HEK293 (cell line): ENCODE results near the gene USE1.

Experiments
- CTCF ChIA-PET: fragments of 350-600 bp; formaldehyde crosslinking; extraction: SDS; loops from one replicate; lab custom pipeline; 2021; ENCODE audit warnings: antibody characterized with exemption; lab: Yijun Ruan, JAX
- POLR2A ChIA-PET: fragments of 300-600 bp; formaldehyde crosslinking; extraction: SDS; loops from one replicate; lab custom pipeline; 2020; ENCODE audit warnings: antibody characterized with exemption, inconsistent platforms; lab: Yijun Ruan, JAX
- H3K27ac ChIP-seq: fragments of 200-500 bp; sonication (Bioruptor generic); 2 replicates; pipeline ENCODE4 v1.5.1; 2014; ENCODE audit warnings: low read depth, low read length, control low read depth, inconsistent platforms; ENCODE audit errors: extremely low read depth
- H3K36me3 ChIP-seq, 2 experiments: fragments of 200-500 bp in 1 of 2; sonication (Bioruptor generic) in 1 of 2; 1 replicate in 1 of 2; 2 replicates in 1 of 2; pipeline ENCODE4 v1.5.1; 2014 to 2017; ENCODE audit warnings: inconsistent platforms in 2 of 2, low read length in 2 of 2; ENCODE audit not compliant: control insufficient read depth in 2 of 2, insufficient read depth in 1 of 2
- H3K4me1 ChIP-seq: fragments of 200-500 bp; sonication (Bioruptor generic); 2 replicates; pipeline ENCODE4 v1.5.1; 2014; ENCODE audit warnings: mild to moderate bottlenecking, low read length, inconsistent platforms; ENCODE audit not compliant: control insufficient read depth, insufficient read depth
- H3K4me3 ChIP-seq: 2 replicates; pipeline ENCODE4 v1.5.1; 2011; ENCODE audit warnings: low read depth, mild to moderate bottlenecking, control low read depth, low read length, moderate library complexity
- H3K9me3 ChIP-seq: fragments of 200-500 bp; sonication (Bioruptor generic); 2 replicates; pipeline ENCODE4 v1.5.1; 2014; ENCODE audit warnings: low read depth, low read length, inconsistent platforms; ENCODE audit not compliant: control insufficient read depth, insufficient read depth
- BCL11B ChIP-seq: fragments of 450-650 bp; formaldehyde crosslinking; IDR thresholded peaks from 2 replicates; pipeline ENCODE4 v1.5.1; 2016; ENCODE audit warnings: low read depth, missing biosample characterization, missing genetic modification characterization
- IKZF3 ChIP-seq: fragments of 450-650 bp; IDR thresholded peaks from 2 replicates; pipeline ENCODE4 v1.5.0; 2018; ENCODE audit warnings: missing biosample characterization, mild to moderate bottlenecking, missing genetic modification characterization, moderate library complexity
- KLF10 ChIP-seq: fragments of 450-650 bp; IDR thresholded peaks from 2 replicates; pipeline ENCODE4 v1.5.1; 2018; ENCODE audit warnings: missing biosample characterization, mild to moderate bottlenecking, missing genetic modification characterization
- MYNN ChIP-seq: fragments of 450-650 bp; formaldehyde crosslinking; IDR thresholded peaks from 2 replicates; pipeline ENCODE4 v1.5.1; 2016; ENCODE audit warnings: missing biosample characterization, missing genetic modification characterization, borderline replicate concordance
- SETDB1 ChIP-seq: IDR thresholded peaks from one replicate; pipeline ENCODE4 v1.6.1; 2017; ENCODE audit warnings: mild to moderate bottlenecking, low read length, moderate library complexity, mixed read lengths; ENCODE audit not compliant: insufficient read length
- TCF7L2 ChIP-seq: IDR thresholded peaks from 2 replicates; pipeline ENCODE4 v1.6.1; 2011; ENCODE audit warnings: low read depth, mild to moderate bottlenecking, inconsistent platforms, low read length, moderate library complexity, borderline replicate concordance
- ZFP69B ChIP-seq: fragments of 450-650 bp; formaldehyde crosslinking; IDR thresholded peaks from 2 replicates; pipeline ENCODE4 v1.5.1; 2016; ENCODE audit warnings: missing biosample characterization, missing genetic modification characterization
- ZNF133 ChIP-seq: fragments of 450-650 bp; formaldehyde crosslinking; IDR thresholded peaks from 2 replicates; pipeline ENCODE4 v1.5.1; 2016; ENCODE audit warnings: missing biosample characterization, missing genetic modification characterization
- ZNF155 ChIP-seq: fragments of 450-650 bp; formaldehyde crosslinking; IDR thresholded peaks from 2 replicates; pipeline ENCODE4 v1.5.1; 2016; ENCODE audit warnings: missing biosample characterization, missing genetic modification characterization
- ZNF19 ChIP-seq: fragments of 450-650 bp; formaldehyde crosslinking; IDR thresholded peaks from 2 replicates; pipeline ENCODE4; 2016; ENCODE audit warnings: missing biosample characterization, missing genetic modification characterization, low read depth
- ZNF2 ChIP-seq: fragments of 450-650 bp; formaldehyde crosslinking; IDR thresholded peaks from 2 replicates; pipeline ENCODE4 v1.5.1; 2016; ENCODE audit warnings: missing biosample characterization, missing genetic modification characterization
- ZNF274 ChIP-seq, 2 experiments: fragments of 200-500 bp in 1 of 2; fragments of 450-650 bp in 1 of 2; sonication (Bioruptor generic) in 1 of 2; formaldehyde crosslinking in 1 of 2; IDR thresholded peaks; 2 replicates each; pipeline versions ENCODE4 v1.5.1 to v1.6.1; 2014 to 2016; ENCODE audit warnings: borderline replicate concordance in 1 of 2, inconsistent platforms in 1 of 2, low read length in 1 of 2, missing biosample characterization in 1 of 2, missing genetic modification characterization in 1 of 2
- ZNF391 ChIP-seq: fragments of 450-650 bp; formaldehyde crosslinking; IDR thresholded peaks from 2 replicates; pipeline ENCODE4 v1.5.1; 2016; ENCODE audit warnings: low read depth, missing biosample characterization, missing genetic modification characterization, borderline replicate concordance
- ZNF404 ChIP-seq: fragments of 450-650 bp; formaldehyde crosslinking; IDR thresholded peaks from 2 replicates; pipeline ENCODE4 v1.5.1; 2017; ENCODE audit warnings: missing biosample characterization, missing genetic modification characterization
- ZNF433 ChIP-seq: fragments of 450-650 bp; formaldehyde crosslinking; IDR thresholded peaks from 2 replicates; pipeline ENCODE4 v1.5.1; 2016; ENCODE audit warnings: missing biosample characterization, missing genetic modification characterization, low read depth
- ZNF585B ChIP-seq: fragments of 450-650 bp; formaldehyde crosslinking; IDR thresholded peaks from 2 replicates; pipeline ENCODE4 v1.5.1; 2016; ENCODE audit warnings: missing biosample characterization, missing genetic modification characterization
- ZNF707 ChIP-seq: fragments of 450-650 bp; formaldehyde crosslinking; IDR thresholded peaks from 2 replicates; pipeline ENCODE4 v1.5.1; 2016; ENCODE audit warnings: missing biosample characterization, missing genetic modification characterization
- ZNF791 ChIP-seq: fragments of 450-650 bp; formaldehyde crosslinking; IDR thresholded peaks from 2 replicates; pipeline ENCODE4 v1.5.1; 2016; ENCODE audit warnings: missing biosample characterization, missing genetic modification characterization
- TF ChIP-seq, protein P1 (sequence below): sonication (generic); formaldehyde crosslinking; IDR thresholded peaks from 2 replicates; pipeline ENCODE4 v1.8.1; 2022; ENCODE audit warnings: mild to moderate bottlenecking, moderate library complexity, missing genetic modification reagents
- TF ChIP-seq, protein P2 (sequence below): fragments of 450-650 bp; formaldehyde crosslinking; IDR thresholded peaks from 2 replicates; pipeline ENCODE4 v1.5.1; 2016; ENCODE audit warnings: missing biosample characterization, missing genetic modification characterization
- TF ChIP-seq, protein P3 (sequence below): fragments of 450-650 bp; formaldehyde crosslinking; IDR thresholded peaks from 2 replicates; pipeline ENCODE4 v1.5.1; 2016; ENCODE audit warnings: missing biosample characterization, missing genetic modification characterization, borderline replicate concordance

Gene USE1

DNA sequence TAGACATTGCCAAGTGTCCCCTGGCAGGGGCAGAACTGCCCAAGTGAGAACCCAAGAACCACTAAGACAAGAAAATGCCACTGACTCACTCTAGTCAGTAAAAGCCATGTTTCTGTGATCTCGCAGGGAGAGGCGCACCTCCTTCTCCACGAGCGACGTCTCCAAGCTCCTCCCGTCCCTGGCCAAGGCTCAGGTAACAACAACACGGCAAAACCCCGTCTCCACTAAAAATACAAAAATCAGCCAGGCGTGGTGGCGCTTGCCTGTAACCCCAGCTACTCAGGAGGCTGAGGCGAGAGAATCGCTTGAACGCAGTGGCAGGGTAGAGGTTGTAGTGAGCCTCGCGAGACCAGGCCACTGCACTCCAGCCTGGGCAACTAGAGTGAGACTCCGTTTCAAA is 17.5 kb upstream of the USE1 start:
- ChIA-PET POLR2A (no interaction called here), CTCF (no interaction called here)
- TF ChIP-seq KLF10 (no peak), ZFP69B (no peak), MYNN (tag by site-specific recombination) (no peak), ZNF585B (tag by site-specific recombination) (no peak), ZNF2 (tag by site-specific recombination) (no peak), ZNF791 (tag by site-specific recombination) (no peak), BCL11B (tag by site-specific recombination) (no peak), SETDB1 (no peak), TCF7L2 (no peak)
- TF ChIP-seq, protein P1, sequence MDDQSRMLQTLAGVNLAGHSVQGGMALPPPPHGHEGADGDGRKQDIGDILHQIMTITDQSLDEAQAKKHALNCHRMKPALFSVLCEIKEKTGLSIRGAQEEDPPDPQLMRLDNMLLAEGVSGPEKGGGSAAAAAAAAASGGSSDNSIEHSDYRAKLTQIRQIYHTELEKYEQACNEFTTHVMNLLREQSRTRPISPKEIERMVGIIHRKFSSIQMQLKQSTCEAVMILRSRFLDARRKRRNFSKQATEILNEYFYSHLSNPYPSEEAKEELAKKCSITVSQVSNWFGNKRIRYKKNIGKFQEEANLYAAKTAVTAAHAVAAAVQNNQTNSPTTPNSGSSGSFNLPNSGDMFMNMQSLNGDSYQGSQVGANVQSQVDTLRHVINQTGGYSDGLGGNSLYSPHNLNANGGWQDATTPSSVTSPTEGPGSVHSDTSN, result no peak
- peaks cover 4 to 57% of the 10 kb centered on the region in 2 experiments; a peak in 2 of 3 replicates for H3K36me3 ChIP-seq
- H3K4me3 ChIP-seq, result no peak overlapping the region
- no peak overlapping the region for H3K27ac ChIP-seq
- H3K9me3 ChIP-seq, result no peaks in the 10 kb centered on the region
- no peaks in the 10 kb centered on the region for H3K4me1 ChIP-seq

DNA sequence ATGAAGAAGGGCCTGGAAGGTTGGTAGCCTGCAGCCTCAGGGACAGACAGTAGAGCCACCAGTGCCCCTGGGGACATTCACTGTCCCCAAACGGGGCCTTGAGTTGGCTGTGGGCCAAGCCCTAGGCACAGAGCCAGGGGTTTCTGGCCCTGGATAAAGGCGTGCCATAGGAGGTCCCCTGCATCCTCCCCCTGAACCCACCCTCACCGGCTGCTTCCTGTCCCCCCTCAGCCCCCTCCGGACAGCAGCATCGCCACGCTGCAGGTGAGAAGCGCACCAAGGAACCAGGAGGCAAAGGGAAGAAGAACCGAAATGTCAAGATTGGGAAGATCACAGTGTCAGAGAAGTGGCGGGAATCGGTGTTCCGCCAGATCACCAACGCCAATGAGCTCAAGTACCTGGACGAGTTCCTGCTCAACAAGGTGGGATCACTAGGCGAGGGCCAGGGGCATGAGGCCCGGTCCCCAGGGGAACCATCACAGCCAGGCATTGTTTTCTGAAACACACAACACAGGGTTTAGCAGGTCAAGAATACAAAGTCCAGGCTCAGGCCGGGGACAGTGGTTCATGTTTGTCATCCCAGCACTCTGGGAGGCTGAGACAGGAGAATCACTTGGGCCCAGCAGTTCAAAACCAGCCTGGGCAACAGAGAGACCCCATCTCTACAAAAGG is 14.6 kb upstream of the USE1 start:
- Histone ChIP-seq H3K9me3 (no peaks in the 10 kb centered on the region), H3K4me1 (no peaks in the 10 kb centered on the region)
- POLR2A ChIA-PET, result no interaction called here
- no peak for TF ChIP-seq ZNF707 (tag by site-specific recombination)
- no peak for TF ChIP-seq ZNF155
- TF ChIP-seq, protein P2, sequence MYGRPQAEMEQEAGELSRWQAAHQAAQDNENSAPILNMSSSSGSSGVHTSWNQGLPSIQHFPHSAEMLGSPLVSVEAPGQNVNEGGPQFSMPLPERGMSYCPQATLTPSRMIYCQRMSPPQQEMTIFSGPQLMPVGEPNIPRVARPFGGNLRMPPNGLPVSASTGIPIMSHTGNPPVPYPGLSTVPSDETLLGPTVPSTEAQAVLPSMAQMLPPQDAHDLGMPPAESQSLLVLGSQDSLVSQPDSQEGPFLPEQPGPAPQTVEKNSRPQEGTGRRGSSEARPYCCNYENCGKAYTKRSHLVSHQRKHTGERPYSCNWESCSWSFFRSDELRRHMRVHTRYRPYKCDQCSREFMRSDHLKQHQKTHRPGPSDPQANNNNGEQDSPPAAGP, result no peak
- TF ChIP-seq ZNF391, result no peak
- no peak for TF ChIP-seq ZNF133 (tag by site-specific recombination)
- no peak for TF ChIP-seq ZNF19 (tag by site-specific recombination)
- TF ChIP-seq, protein P3, sequence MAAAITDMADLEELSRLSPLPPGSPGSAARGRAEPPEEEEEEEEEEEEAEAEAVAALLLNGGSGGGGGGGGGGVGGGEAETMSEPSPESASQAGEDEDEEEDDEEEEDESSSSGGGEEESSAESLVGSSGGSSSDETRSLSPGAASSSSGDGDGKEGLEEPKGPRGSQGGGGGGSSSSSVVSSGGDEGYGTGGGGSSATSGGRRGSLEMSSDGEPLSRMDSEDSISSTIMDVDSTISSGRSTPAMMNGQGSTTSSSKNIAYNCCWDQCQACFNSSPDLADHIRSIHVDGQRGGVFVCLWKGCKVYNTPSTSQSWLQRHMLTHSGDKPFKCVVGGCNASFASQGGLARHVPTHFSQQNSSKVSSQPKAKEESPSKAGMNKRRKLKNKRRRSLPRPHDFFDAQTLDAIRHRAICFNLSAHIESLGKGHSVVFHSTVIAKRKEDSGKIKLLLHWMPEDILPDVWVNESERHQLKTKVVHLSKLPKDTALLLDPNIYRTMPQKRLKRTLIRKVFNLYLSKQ (tag by site-specific recombination), result no peak
- TF ChIP-seq ZNF404 (tag by site-specific recombination), result no peak
- TF ChIP-seq ZNF433 (tag by site-specific recombination), result no peak
- TF ChIP-seq ZNF274 (IDR thresholded peaks at IDR 0.05; ENCODE audit: low read length), result no peak
- no peak for TF ChIP-seq ZNF274 (tag by site-specific recombination; IDR thresholded peaks at IDR 0.05; ENCODE audit: borderline replicate concordance)
- no peak for TF ChIP-seq IKZF3 (tag by site-specific recombination)
- TF ChIP-seq, all 188 proteins: peak for 0
- no peak overlapping the region for H3K27ac ChIP-seq
- H3K4me3 ChIP-seq, result no peak overlapping the region
- CTCF ChIA-PET, result interaction anchor here (0.7 to 0.8 kb wide), 2 partner anchors 485 to 1018 kb away, joined by 3 read pairs; no protein-coding TSS in a partner anchor
- H3K36me3 ChIP-seq, result peaks cover 4 to 39% of the 10 kb centered on the region in 2 experiments; a peak in 2 of 3 replicates
